T1000 (cell line): Measurements from ENCODE around the gene CIB1.
A peak's percentile ranks its signal among the peaks of the same experiment; 100 is the strongest.

ENCODE experiments used
- DNase-seq: peaks from one replicate; lab custom pipeline; 2025; ENCODE audit warnings: mixed read lengths; lab: John Stamatoyannopoulos, UW

Gene CIB1

DNA sequence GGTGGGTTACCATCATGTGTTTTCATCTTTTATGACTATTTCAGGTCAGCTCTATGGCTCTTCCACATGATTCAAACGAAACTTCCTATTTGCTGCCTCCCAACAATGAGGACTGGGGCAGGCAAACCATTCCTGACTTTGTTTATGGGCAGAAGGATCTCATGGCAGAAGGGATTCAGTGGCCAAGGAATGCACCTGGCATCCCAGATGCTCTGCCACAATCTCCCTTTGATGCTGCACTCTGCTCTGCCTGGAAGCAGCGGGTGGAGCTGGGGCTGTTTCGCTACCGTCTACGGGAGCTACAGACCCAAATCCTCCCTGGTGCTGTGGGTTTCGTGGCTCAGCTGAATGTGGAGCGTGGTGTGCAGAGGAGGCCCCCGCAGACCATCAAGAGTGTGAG is 7.1 kb upstream of the CIB1 start:
- DNase-seq, result no peak

DNA sequence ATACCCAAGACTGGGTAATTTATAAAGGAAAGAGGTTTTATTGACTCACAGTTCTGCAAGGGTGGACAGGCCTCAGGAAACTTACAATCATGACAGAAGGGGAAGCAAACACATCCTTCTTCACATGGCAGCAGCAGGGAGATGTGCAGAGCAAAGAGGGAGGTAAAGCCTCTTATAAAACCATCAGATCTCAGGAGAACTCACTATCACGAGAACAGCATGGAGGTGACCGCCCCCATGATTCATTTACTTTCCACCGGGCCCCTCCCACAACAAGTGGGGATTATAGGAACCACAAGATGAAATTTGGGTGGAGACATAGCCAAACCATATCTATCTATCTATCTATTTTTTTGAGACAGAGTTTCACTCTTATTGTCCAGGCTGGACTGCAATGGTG is 5.6 kb upstream of the CIB1 start:
- DNase-seq, result no peak

DNA sequence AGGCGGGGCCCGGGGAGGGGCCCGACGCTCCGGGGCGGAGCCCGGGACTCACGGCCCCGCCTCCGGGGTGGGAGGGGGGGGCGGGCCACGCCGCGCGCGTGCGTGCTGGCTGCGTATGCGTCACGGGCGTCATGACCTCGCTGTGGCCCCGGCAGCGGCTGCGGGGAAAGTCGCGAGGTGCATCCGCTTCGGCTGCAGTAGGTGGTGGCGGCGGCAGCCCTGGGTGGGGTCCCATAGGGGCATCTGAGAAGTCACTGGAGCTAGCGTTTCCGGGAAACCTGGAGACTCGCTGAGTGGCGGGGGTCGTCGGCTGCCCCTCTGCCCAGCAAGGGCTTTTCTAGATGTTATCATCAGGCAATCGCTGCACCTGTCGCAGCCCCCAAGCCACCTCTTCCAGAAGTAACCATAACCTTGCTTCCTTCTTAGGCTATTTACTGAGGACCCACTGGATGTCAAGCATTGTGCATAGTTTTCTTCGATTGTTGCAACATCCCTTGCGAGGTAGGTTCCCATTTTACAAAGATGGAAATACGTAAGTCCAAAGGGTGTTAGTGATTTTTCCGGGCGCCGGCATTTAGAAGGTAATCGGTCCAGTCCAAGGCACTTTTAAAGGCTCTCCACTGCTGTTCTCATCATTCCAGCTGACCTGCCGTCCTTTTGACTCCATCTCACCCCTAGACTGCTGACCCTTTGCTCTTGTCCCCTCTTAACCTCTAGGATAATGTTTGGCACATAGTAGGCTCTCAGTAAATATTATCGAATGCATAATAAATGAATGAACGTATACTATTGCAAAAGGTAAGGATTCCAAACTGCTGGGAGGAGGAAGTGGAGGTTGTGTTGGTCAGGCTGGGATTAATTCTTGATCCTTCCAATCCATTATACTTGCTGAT is 601 bp upstream of the CIB1 start, which contains the start of gene GDPGP1:
GDPGP1 (plus strand) TSS at position 114 of the 893 bp plus-strand sequence. CDS start 6,700 bp downstream, outside the sequence.
- no peak for DNase-seq

DNA sequence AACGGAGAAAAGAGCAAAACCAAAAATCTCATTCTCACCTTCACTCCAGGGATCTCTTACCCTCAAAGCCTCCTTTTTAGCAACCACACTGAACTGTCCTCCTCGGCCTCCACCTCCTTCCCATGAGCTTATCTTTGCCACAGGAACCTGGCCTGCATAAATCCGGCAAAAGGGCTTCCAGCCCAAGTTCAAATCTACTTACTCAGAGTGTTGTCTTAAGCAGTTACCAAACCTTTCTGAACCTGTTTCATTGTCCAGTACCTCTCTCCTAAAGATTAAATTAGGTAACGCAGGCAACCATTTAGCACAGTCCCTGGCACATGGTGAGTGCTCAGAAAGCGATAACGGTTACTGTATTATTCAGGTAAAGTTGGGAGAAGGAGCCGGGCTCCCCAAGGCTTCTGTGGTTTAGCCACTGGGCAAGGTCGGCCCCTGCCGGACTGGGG is 777 bp downstream of the CIB1 start:
- no peak for DNase-seq

DNA sequence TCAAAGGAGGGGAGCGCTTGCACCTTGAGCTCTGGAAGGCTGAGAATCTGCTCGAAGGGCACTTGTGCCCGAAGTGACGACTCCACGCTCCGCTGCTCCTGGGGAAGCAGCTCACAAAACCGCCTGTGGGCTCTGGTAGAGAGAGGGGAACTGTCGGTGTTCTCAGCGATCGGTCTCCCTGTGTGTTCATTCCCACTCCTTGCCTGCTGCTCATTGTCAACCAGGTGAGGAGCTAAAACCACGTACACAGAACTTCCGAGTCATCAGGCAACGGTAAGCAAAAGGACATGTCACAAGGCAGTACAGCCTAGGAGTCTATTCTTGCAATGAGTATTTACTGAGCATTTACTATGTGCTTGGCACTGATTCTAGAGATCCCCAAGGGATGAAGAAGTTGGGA is 1.5 kb downstream of the CIB1 start:
- no peak for DNase-seq

DNA sequence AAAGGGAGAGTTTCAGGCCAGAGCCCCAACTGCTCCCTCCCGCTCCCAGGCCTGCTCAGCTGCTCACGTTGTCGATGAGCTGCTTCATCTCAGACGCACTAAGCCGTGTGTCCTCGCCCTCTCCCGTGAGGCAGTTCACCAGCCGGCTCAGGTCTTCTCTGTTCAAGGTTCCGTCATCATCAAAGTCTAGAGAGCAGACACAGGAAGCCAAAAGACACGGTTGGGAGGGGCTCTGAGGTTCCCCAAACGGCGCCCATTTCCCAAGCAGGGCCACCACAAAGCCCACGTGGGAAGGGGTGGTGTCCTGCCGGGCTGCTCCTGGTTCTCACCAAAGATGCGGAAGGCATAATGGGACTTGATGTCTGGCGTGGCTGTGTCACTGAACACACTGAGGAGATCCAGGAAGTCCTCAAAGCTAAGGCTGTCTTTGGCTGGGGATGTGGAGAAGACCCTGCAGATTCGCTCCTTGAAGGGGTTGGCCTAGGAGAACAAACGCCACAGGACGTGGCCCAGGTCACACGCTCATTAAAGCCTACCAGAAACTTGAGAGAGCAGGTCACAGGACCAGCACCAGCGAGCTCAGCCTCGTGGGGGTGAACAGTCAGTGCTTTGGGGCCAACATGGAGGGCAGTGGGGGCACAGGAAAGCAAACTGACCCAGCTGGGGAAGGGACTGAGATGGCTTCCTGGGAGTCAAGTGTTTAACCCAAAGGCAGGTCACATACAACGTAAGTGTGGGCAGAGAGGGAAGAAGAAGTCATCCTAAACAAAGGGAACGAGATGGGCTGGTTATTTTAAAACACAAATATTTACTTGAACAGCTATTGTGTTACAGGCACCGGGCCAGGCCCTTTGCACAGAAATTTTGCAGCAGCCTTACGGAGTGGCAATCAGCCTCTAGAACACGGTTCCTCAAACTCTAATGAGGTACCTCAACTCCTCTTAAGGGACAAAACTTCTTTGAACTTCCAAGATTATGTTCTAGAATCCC is 2.4 kb downstream of the CIB1 start:
- no peak for DNase-seq

DNA sequence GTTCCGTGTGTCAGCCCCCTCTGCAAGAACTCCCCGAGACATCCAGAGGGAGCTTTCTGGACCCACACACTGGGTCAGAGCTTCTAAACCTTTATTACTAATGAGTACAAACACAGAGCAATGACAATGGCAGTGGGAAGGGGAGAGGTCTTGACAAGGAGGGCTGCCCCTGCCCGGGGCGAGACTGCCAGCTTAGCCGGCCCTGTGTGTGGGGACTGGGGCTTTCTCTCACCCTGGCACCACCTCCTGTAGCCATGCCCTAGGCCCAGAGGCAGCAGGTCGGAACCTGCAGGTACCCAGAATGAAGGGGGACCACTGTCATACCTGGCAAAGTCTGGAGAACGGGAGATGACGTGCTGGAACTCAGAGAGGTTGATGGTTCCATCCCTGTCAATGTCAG is 3.1 kb downstream of the CIB1 start:
- no peak for DNase-seq

DNA sequence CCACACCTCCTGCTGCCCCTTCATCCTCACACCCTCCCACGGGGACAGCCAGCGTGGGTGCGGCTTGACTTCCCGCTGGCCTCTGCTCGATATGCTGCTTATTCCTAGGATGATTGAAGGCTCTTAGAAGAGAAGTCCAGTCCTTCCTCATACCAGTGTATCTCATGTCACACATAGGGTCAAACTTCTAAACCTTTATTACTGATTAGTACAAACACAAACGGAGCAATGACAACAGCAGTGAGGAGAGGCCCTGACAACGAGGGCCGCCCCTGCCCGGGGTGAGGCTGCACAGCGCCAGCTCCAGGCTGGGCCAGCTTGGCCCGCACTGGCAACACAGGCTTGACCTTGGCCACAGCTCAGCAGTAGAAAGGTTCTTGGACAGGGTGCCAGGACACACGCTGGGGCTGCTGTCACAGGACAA is 3.7 kb downstream of the CIB1 start:
- DNase-seq, result no peak

DNA sequence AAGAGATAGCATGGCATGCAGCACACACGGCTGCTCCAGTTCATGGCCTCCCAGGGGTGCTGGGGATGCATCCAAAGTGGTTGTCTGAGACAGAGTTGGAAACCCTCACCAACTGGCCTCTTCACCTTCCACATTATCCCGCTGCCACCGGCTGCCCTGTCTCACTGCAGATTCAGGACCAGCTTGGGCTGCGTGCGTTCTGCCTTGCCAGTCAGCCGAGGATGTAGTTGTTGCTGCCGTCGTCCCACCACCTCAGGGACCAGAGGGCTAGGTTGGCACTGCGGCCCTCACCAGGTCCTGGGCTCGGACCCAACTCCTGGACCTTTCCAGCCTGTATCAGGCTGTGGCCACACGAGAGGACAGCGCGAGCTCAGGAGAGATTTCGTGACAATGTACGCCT is 4.8 kb downstream of the CIB1 start:
- DNase-seq, result no peak

DNA sequence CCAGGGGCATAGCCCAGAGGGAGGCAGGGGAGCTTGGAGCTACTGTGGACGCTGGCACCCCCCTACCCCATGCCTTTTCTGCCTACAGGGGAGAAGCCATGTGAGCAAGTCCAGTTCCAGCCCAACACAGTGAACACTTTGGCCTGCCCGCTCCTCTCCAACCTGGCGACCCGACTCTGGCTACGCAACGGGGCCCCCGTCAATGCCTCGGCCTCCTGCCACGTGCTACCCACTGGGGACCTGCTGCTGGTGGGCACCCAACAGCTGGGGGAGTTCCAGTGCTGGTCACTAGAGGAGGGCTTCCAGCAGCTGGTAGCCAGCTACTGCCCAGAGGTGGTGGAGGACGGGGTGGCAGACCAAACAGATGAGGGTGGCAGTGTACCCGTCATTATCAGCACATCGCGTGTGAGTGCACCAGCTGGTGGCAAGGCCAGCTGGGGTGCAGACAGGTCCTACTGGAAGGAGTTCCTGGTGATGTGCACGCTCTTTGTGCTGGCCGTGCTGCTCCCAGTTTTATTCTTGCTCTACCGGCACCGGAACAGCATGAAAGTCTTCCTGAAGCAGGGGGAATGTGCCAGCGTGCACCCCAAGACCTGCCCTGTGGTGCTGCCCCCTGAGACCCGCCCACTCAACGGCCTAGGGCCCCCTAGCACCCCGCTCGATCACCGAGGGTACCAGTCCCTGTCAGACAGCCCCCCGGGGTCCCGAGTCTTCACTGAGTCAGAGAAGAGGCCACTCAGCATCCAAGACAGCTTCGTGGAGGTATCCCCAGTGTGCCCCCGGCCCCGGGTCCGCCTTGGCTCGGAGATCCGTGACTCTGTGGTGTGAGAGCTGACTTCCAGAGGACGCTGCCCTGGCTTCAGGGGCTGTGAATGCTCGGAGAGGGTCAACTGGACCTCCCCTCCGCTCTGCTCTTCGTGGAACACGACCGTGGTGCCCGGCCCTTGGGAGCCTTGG is 5.6 kb downstream of the CIB1 start:
- no peak for DNase-seq

DNA sequence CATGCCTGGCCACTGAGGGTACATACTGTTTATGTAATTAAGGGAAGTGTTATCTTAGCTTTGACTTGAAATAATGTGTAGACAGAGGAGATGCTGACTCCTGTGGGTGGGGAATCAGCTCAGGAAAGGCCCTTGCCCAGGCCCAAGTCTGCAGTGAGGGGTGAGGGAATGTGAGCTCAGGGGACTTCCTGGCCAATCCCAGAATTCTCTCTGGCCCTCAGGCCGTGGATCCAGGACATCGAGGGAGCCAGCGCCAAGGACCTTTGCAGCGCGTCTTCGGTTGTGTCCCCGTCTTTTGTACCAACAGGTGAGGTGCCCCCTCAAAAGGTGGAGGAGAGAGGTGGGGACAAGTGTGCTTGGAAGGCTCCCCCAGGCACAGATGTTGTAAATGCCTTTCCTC is 6.4 kb downstream of the CIB1 start:
- DNase-seq, result no peak

DNA sequence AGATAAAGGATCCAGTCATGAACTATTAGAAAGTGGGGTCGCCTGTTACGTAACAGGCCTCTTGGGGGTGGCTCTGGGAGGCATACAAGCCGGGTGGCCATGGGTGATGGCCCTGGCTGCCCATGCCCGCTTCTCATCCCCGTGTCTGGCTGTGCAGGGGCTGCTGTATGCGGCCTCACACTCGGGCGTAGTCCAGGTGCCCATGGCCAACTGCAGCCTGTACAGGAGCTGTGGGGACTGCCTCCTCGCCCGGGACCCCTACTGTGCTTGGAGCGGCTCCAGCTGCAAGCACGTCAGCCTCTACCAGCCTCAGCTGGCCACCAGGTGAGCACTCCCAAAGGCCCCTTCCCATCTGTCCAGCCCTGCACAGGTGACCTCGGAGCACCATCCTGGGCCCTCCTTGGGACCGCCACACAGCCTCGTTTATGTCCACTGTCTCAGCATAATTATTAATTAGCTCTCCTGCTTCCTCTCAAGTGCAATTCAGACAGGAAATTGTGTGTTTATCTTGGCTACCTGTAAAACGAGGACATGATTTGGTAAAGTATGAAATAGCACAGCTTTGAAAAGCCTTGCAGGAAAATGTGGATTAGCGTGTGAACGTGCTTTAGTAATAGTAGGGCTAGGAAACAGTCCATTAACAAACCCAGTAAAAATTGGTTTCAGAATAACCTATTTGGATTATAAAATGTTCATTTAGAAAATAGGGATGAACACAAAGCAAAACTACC is 8.1 kb downstream of the CIB1 start:
- DNase-seq, result no peak

DNA sequence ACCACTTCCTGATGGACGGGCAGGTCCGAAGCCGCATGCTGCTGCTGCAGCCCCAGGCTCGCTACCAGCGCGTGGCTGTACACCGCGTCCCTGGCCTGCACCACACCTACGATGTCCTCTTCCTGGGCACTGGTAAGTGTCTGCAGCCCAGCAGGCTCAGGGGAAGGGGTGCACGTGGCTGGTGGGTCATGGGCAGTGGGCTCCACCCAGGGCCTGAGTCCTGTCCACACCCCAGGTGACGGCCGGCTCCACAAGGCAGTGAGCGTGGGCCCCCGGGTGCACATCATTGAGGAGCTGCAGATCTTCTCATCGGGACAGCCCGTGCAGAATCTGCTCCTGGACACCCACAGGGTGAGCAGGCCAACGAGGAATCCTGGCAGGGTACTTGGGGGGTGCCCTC is 8.7 kb downstream of the CIB1 start:
- DNase-seq, result no peak

DNA sequence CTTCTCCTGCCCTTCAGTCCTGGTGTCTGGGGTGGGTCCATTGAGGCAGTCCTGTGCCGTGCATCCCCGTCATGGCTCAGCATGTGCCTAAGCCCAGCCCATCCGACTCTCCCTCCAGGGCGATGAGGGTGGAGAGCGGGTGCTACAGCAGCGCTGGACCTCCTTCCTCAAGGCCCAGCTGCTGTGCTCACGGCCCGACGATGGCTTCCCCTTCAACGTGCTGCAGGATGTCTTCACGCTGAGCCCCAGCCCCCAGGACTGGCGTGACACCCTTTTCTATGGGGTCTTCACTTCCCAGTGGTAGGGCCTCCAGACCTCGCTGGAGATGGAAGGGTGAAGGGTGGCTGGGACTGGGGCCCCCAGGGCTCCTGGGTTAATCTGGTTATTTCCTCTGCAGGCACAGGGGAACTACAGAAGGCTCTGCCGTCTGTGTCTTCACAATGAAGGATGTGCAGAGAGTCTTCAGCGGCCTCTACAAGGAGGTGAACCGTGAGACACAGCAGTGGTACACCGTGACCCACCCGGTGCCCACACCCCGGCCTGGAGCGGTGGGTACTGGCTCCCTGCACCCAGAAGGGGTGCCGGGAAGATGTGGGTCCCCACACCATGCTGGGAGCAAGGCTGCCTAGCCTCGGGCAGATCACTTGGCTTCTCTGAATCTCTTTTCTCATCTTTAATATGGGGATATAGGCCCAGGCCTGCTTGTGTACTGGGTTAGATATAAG is 10.1 kb downstream of the CIB1 start:
- no peak for DNase-seq

DNA sequence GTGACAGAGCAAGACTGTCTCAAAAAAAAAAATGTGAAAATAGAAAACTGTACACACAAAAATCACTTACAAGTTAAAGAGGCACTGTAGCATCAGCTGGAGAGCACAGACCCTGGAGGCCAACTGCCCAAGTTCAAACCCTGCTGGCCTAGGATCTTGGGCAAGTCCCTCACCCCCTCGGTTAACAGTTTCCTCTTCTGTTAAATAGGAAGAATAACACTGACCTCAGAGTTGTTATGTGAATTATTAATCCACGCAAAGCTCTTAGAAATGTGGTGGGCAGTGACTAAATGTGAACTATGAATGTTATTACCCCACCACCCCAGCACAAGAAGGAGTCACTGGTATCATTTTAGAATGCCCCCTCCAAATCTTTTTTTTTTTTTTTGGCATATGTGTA is 11.2 kb downstream of the CIB1 start:
- no peak for DNase-seq

DNA sequence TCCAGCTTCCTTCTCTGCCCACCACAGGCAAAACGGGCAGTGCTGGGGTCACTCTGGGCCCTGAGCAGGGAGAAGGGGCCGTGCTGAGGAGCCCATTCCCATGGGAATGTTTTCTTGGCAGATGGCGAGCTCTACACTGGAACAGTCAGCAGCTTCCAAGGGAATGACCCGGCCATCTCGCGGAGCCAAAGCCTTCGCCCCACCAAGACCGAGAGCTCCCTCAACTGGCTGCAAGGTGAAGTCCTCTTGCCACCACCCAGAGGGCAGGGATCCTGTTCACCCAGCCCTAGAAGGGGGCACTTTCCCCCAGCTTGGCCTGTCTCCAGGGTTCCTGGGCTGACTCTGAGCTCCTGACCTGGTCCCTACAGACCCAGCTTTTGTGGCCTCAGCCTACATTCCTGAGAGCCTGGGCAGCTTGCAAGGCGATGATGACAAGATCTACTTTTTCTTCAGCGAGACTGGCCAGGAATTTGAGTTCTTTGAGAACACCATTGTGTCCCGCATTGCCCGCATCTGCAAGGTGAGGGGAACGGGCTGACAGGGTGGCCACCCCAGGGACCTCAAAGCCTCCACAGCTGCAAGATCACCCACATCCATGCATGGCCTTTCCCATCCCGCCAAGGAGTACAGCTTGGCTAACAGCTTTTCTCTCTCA is 12.4 kb downstream of the CIB1 start:
- peak; percentile 43 for DNase-seq

DNA sequence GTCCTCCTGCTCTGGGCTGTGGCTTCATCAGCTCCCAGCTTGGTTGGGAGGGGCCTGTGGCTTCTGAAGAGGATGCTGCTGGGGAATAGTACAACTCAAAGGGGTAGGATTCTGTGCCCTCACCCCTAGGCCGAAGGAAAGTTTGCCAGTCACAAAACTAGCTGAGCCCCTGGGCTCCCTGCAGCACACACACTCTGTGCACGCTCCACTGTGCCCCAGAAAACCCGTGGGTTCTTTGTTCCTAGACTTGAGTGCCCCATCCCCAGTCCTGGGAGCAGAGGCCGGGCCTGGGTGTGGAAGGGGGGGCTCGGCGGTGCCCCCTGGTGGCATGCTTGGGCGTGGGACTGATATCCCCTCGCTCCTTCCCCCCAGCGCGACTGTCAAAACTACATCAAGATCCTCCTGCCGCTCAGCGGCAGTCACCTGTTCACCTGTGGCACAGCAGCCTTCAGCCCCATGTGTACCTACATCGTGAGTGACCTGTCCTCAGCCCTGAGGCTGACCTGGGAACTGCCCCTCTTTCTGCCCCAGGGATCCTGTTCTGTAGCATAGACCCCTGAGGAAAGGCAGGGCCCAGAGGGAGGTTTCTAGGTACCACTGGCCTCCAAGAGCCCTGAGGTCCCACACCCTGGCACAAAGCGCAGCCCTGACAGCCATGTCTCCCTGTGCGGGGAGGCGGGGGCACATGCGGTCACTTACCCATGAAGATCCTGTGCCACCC is 14.2 kb downstream of the CIB1 start:
- peak; percentile 16 for DNase-seq

DNA sequence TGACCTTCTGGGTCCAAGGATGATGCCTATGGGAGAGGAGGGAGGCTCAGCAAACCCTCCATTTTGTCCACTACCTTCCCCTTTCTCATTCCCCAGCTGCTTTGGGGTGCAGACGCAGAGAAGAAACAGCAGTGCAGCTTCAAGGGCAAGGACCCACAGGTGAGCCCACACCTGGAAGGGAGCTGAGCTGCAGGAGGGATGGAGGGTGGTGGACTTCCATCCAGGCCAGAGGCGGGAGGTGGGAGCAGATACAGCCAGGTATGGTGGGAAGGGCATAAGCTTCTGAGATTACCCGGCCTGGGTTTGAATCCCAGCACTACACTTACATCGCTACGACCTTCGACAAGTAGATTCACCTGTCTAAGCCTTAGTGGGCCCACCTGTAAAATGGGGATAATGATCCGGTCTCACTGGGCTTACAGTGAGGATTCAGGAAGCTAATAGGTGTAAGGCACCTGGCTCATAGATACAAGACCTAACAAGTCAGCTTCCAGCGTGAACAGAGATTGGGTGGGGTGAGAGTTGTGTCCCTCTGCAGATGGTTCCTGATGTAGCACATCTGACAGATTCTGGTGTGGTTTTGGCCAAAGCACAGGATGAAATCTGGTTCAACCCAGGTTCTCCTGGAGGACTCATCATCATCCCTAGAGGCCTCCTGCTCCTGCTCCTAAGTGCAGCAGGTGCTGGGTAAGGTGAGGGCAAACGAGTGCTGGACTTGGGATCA is 15.9 kb downstream of the CIB1 start:
- no peak for DNase-seq
